NT2/D1 (cell line): ENCODE data around the gene IGFBP5.

Experiments
- SUZ12 ChIP-seq: IDR thresholded peaks from 2 replicates; pipeline ENCODE4 v1.6.1; 2011; ENCODE audit not compliant: insufficient read length, insufficient read depth; ENCODE audit errors: extremely low read depth
- YY1 ChIP-seq: IDR thresholded peaks from 2 replicates; pipeline ENCODE4 v1.6.1; 2011; ENCODE audit not compliant: insufficient read length, insufficient read depth
- ZNF274 ChIP-seq: IDR thresholded peaks from 2 replicates; pipeline ENCODE4 v1.6.1; 2011; ENCODE audit warnings: mild to moderate bottlenecking, low read depth, low read length

DNA sequence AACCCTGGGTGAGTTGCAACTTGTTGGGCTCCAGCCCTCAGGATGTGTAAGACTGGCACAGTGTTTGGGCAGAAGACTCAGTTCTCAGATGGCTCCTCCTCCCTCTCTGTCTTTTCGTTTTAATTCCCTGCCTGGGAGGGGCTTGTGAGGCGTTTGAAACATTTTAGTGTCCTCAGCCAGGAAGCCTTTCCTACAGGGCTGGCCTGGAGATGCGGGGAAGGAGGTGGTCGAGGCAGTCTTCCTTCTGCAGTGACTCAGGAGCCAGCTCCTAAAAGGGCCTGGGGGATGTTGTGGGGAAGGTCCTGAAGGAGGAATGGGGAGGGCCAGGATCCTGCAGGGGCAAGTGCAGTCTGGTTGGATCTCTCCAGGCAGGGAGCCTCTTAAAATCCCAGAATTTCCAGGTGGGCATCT is 22.1 kb upstream of the IGFBP5 start:
- TF ChIP-seq YY1 (no peak), ZNF274 (no peak), SUZ12 (no peak)
